GM21619 (cell line): ENCODE measurements around the gene DCUN1D5.
A peak's percentile ranks its signal among the peaks of the same experiment; 100 is the strongest.

ENCODE experiments used
- ATAC-seq: cut with Tn5 transposase; IDR thresholded peaks from one replicate; pipeline ENCODE4 v1.9.1; 2021; ENCODE audit not compliant: unreplicated experiment

DCUN1D5 gene

GRCh38 chr11:103091801-103092524 is at the start of gene DCUN1D5:
DCUN1D5 (minus strand) TSS chr11:103092160; CDS start chr11:103091872, 288 bp downstream.
- peak; percentile 99 for ATAC-seq

- no peak for ATAC-seq
These were observed 33.5 kb upstream of the DCUN1D5 start for GRCh38 chr11:103125462-103125861.

GRCh38 chr11:103114836-103115235 is 22.9 kb upstream of the DCUN1D5 start:
- no peak for ATAC-seq

- ATAC-seq: no peak
These were observed 20.4 kb upstream of the DCUN1D5 start for GRCh38 chr11:103112364-103112763.

GRCh38 chr11:103111400-103111799 is 19.4 kb upstream of the DCUN1D5 start:
- no peak for ATAC-seq

- no peak for ATAC-seq
These were observed 18.4 kb upstream of the DCUN1D5 start for GRCh38 chr11:103110391-103110790.

- no peak for ATAC-seq
These were observed 17.9 kb upstream of the DCUN1D5 start for GRCh38 chr11:103109818-103110388.

- ATAC-seq: peak; percentile 99
These were observed 17.2 kb upstream of the DCUN1D5 start, which contains the start of gene DYNC2H1 for GRCh38 chr11:103108933-103109817. DYNC2H1 (plus strand) TSS chr11:103109426; CDS start chr11:103109575, 149 bp downstream.

GRCh38 chr11:103097279-103097678 is 5.3 kb upstream of the DCUN1D5 start:
- no peak for ATAC-seq

GRCh38 chr11:103091064-103091800 is 728 bp downstream of the DCUN1D5 start:
- ATAC-seq: peak; percentile 33

GRCh38 chr11:103086461-103086860 is 5.5 kb downstream of the DCUN1D5 start:
- no peak for ATAC-seq

- no peak for ATAC-seq
These were observed 6.1 kb downstream of the DCUN1D5 start for GRCh38 chr11:103085758-103086365.

- ATAC-seq: no peak
These were observed 12.1 kb downstream of the DCUN1D5 start for GRCh38 chr11:103079833-103080232.

GRCh38 chr11:103078710-103079109 is 13.2 kb downstream of the DCUN1D5 start:
- no peak for ATAC-seq

GRCh38 chr11:103077554-103077953 is 14.4 kb downstream of the DCUN1D5 start:
- no peak for ATAC-seq

GRCh38 chr11:103076361-103076760 is 15.6 kb downstream of the DCUN1D5 start:
- no peak for ATAC-seq

- ATAC-seq: no peak
These were observed 21.0 kb downstream of the DCUN1D5 start for GRCh38 chr11:103071008-103071407.

GRCh38 chr11:103070142-103070541 is 21.8 kb downstream of the DCUN1D5 start:
- no peak for ATAC-seq

GRCh38 chr11:103069367-103069766 is 22.6 kb downstream of the DCUN1D5 start:
- no peak for ATAC-seq

GRCh38 chr11:103067118-103067517 is 24.8 kb downstream of the DCUN1D5 start:
- ATAC-seq: no peak
